Suprapubic skin (tissue), 4 donors: Measurements from ENCODE around the gene PTPRD.

Source experiments
- CTCF ChIP-seq, 2 donors: fragments of 200-600 bp in 1 of 2; fragments of 450-650 bp in 1 of 2; sonication (generic) in 1 of 2; IDR thresholded peaks; one replicate each; pipeline ENCODE4 v1.5.1; 2016 to 2019; ENCODE audit warnings: antibody characterized with exemption in 2 of 2, mild to moderate bottlenecking in 1 of 2, moderate library complexity in 1 of 2
- EP300 ChIP-seq: sonication (generic); formaldehyde crosslinking; IDR thresholded peaks from one replicate; pipeline ENCODE4 v1.6.1; 2017; ENCODE audit warnings: antibody characterized with exemption
- POLR2A ChIP-seq, 2 donors: fragments of 450-650 bp; IDR thresholded peaks; one replicate each; pipeline ENCODE4 v1.6.1; 2017; ENCODE audit warnings: antibody characterized with exemption in 2 of 2, mild to moderate bottlenecking in 2 of 2, moderate library complexity in 2 of 2
- POLR2AphosphoS5 ChIP-seq, 3 donors: sonication (generic); formaldehyde crosslinking; IDR thresholded peaks; one replicate each; pipeline ENCODE4 v1.6.1; 2017; ENCODE audit warnings: antibody characterized with exemption in 3 of 3

GRCh38 chr9:8637626-8638025 is 1975.2 kb downstream of the PTPRD start:
- TF ChIP-seq CTCF (IDR thresholded peaks at IDR 0.05) (no peak), POLR2A (IDR thresholded peaks at IDR 0.05) (no peak), EP300 (no peak), POLR2AphosphoS5 (IDR thresholded peaks at IDR 0.05) (no peak)
